ENCODE measurements around the gene ITFG2. TPM values are rescaled to one million over a fixed set of nuclear protein-coding genes. Genes with fewer than 3 reads are reported as not detected.

Gene ITFG2
- total and polyA plus RNA-seq, 9 of the 15 experiments (the other 6 are each of a cell fraction or from before 2014, with no cell fraction given), result 15.0 to 22.8 (median 19.4) TPM

GRCh38 chr12:2844786-2845185, 32.3 kb downstream of the ITFG2 start:
- no peaks in the 10 kb centered on the region for H3K79me2 ChIP-seq (ENCODE audit: control insufficient read depth, insufficient read depth, low read length)
- no peaks in the 10 kb centered on the region for H3K9me3 ChIP-seq (replicated peaks; ENCODE audit: control insufficient read depth, insufficient read depth, low read depth, low read length)
- peaks cover 8% of the 10 kb centered on the region in 2 experiments; a peak in 4 of 5 replicates for H3K4me1 ChIP-seq (replicated peaks in 1 of 2; ENCODE audit: control insufficient read depth in 2 of 2, insufficient read depth in 2 of 2, low read length in 2 of 2)
- ATAC-seq (no peak), DNase-seq (ENCODE audit: extremely low read depth in 1 of 4, low spot score in 3 of 4) (no peak), FAIRE-seq (no peak)
- H3K9me1 ChIP-seq (ENCODE audit: control insufficient read depth, insufficient read depth, low read length), result no peaks in the 10 kb centered on the region
- no peaks in the 10 kb centered on the region for H4K20me1 ChIP-seq (replicated peaks; ENCODE audit: control insufficient read depth, insufficient read depth, low read length)
- no peak overlapping the region for H3K4me2 ChIP-seq (ENCODE audit: insufficient read depth, low read length)
- intact Hi-C loops (cut with micrococcal nuclease), result no loop called here
- ChIA-PET POLR2A (interaction anchor here (0.5 kb wide), 1 partner anchor 10 kb away, joined by 3 read pairs; no protein-coding TSS in a partner anchor), CTCF (ENCODE audit: low intra/inter-chr PET ratio) (interaction anchor here (0.8 kb wide), 1 partner anchor 191 kb away, joined by 3 read pairs; no protein-coding TSS in a partner anchor)
- in situ Hi-C loops (cut with MboI), result loop anchor here (5.0 kb wide), 1 partner anchor 193 kb away; no protein-coding TSS in a partner anchor
- no peak overlapping the region; the same call in 2 of the 3 replicates for H3K27ac ChIP-seq (ENCODE audit: extremely low read depth, low read depth, low read length)
- H2AFZ ChIP-seq (ENCODE audit: low read depth, low read length), result peak overlapping the region; percentile 68; the same call in 1 of the 2 replicates
- H3K9ac ChIP-seq (ENCODE audit: insufficient read depth in 1 of 2, low read depth in 2 of 2, low read length in 2 of 2), result peak overlapping the region in 1 of 2 experiments; percentile 74; a peak in 1 of 4 replicates
- H3K4me3 ChIP-seq, result no peak overlapping the region
- TF ChIP-seq SRSF7 (optimal IDR thresholded peaks at IDR 0.05; ENCODE audit: low read depth, low read length) (no peak), PRPF4 (IDR thresholded peaks at IDR 0.05; ENCODE audit: insufficient read depth, low read depth, low read length, poor library complexity, severe bottlenecking) (no peak), ZNF717 (CRISPR knock-in tag; IDR thresholded peaks at IDR 0.05) (no peak), ETV5 (CRISPR knock-in tag; IDR thresholded peaks at IDR 0.05; ENCODE audit: low read depth) (no peak), MAFF (IDR thresholded peaks at IDR 0.05; ENCODE audit: low read length) (no peak), FOXP4 (CRISPR knock-in tag; IDR thresholded peaks at IDR 0.05; ENCODE audit: borderline replicate concordance) (no peak), TCF3 (CRISPR knock-in tag; IDR thresholded peaks at IDR 0.05) (no peak), WHSC1 (IDR thresholded peaks at IDR 0.05; ENCODE audit: low read length) (no peak), FOSL1 (tag; conservative IDR thresholded peaks at IDR 0.05) (no peak)
- WGBS (ENCODE audit: insufficient coverage, low coverage, missing lambda C conversion rate), result 72% methylated on average over 9 of the region's 9 CpGs
- H3K36me3 ChIP-seq (ENCODE audit: control insufficient read depth, insufficient read depth, low read length), result no peaks in the 10 kb centered on the region
- no peaks in the 10 kb centered on the region for H3K27me3 ChIP-seq (ENCODE audit: control insufficient read depth in 2 of 2, insufficient read depth in 2 of 2, low read length in 2 of 2)
- no TSS peak for BruUV-seq (replicated peaks)

Measured in K562 (cell line).